NCI-H2196 treated with DMSO at 0.1 percent for 48 hours (cell line): ENCODE data around the gene LTBP4.
A peak's percentile ranks its signal among the peaks of the same experiment; 100 is the strongest.

ENCODE experiments used
- DNase-seq: peaks from one replicate; lab custom pipeline; 2025; ENCODE audit not compliant: unreplicated experiment; lab: John Stamatoyannopoulos, UW

LTBP4 gene

GRCh38 chr19:40609561-40610395, 8.6 kb downstream of the LTBP4 start:
- DNase-seq = peak; percentile 80

DNA sequence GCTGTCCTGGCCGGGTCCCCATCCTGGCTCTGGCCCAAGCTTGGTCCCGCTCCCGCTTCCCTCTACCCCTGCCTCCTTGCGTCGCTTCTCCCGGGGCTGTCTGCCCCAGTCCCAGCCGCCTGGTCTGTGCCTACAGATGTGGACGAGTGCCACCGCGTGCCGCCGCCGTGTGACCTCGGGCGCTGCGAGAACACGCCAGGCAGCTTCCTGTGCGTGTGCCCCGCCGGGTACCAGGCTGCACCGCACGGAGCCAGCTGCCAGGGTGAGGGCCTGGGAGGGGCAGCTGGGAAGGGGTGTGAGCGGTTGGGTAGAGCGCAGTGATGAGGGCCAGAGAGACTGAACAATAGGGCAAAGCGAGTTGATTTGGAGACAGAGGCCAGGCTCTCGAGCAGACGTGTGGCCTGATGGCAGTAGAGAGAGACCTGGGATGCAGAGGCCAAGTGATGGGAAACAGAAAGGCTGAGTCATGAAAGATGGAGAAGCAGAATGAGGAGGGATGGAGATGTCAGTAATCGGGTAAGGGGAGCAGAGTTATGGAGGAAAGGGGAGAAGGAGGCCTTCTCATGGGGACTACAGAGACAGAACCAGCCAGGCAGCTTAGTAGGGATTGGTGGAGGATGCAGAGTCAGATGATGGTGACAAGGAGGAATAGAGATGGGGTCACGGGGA, 9.4 kb downstream of the LTBP4 start:
- peak; percentile 21 for DNase-seq

GRCh38 chr19:40611096-40611495, 9.9 kb downstream of the LTBP4 start:
- DNase-seq = no peak

- DNase-seq = no peak
Observed at GRCh38 chr19:40611900-40612698, 10.9 kb downstream of the LTBP4 start.

GRCh38 chr19:40612831-40613689, 11.9 kb downstream of the LTBP4 start:
- peak; percentile 57 for DNase-seq

DNA sequence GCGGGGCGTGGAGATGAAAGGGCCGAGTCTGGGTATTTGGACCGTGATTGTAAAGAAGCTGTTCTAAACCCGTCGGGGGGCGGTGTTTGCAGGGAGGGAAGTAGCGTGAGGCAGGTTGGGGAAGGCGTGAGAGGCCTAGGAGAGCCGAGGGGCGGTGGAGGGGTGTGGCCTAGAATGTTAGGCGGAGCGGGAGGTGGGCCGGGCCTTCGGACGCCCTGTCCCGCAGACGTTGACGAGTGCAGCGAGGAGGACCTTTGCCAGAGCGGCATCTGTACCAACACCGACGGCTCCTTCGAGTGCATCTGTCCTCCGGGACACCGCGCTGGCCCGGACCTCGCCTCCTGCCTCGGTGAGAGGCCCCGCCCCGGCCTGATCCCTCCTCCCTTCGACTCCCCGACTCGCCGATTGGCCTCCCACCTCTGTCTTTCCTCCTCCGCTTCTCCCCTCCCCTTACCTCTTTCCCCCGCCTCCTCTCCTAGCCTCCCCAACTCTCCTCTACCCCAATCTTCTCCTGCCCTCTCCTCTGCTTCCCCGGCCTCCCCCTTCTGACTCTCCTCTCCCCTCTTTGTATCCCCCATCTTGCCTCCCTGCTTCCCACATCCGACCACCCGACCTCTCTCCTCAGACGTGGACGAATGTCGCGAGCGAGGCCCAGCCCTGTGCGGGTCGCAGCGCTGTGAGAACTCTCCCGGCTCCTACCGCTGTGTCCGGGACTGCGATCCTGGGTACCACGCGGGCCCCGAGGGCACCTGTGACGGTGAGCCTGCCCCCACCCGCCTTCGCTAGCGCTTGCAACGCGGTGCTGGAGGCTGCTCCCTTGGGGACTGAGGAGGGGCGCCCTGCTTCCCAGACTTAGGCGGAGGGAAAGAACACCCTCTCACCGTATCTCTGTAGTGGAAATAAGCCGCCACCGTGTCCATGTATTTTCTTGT, 12.8 kb downstream of the LTBP4 start:
- peak; percentile 97 for DNase-seq

DNA sequence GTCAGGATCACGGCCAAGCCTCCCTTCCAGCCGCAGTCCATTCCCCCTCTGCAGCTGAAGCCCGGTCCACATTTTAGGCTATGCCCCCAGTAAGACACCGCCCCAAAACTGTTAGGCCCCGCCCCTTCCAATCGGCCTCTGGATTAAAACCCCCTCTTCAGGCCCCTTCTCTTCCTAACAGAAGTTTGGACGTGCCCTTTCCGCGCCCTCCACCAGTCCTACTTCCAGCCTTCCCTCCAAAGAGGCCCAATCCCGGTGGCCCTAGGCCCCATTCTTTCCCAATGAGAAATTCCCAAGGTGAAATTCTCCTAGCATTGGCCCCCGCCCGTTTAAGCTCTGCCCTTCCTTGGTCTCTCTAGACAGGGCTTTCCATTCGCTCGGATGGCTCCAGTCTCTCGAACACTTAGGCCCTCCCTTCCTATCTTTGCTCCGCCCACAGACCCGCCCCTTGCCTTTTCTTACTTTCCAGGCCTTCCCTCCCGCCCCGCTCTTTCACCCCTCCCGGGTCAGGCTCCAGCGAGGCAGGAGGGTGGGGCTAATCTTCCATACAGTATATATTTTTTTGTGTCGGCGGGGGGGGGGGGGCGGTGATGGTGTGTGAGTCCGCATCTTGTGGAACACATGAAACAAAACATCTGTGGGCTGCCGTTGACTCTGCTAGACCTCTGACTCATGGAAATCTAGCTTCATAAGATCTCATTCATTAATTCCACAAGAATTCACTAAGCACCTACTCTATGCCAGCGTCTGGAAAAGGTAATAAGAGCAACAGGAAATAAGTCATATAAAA, 13.6 kb downstream of the LTBP4 start:
- peak; percentile 92 for DNase-seq

DNA sequence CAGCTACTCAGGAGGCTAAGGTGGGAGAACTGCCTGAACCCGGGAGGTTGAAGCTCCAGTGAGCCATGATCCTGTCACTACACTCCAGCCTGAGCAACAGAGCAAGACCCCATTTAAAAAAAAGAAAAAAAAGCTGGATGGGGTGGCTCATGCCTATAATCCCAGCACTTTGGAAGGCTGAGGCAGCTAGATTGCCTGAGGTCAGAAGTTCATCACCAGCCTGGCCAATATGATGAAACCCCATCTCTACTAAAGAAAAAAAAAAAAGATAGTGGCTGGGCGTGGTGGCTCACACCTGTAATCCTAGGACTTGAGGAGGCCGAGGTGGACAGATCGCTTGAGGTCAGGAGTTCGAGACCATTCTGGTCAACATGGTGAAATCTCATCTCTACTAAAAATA, 15.0 kb downstream of the LTBP4 start:
- no peak for DNase-seq

DNA sequence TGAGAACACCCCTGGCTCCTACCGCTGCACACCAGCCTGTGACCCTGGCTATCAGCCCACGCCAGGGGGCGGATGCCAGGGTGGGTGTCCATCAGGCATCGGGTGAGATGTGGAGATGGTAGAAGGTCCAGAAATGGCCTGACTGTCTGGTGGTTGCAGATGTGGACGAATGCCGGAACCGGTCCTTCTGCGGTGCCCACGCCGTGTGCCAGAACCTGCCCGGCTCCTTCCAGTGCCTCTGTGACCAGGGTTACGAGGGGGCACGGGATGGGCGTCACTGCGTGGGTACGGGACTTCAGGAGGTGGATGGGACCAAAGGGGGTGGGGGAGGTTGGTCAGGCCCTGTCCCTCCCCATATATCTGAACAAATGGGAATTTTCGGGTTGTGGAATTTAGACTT, 15.8 kb downstream of the LTBP4 start:
- DNase-seq = no peak

DNA sequence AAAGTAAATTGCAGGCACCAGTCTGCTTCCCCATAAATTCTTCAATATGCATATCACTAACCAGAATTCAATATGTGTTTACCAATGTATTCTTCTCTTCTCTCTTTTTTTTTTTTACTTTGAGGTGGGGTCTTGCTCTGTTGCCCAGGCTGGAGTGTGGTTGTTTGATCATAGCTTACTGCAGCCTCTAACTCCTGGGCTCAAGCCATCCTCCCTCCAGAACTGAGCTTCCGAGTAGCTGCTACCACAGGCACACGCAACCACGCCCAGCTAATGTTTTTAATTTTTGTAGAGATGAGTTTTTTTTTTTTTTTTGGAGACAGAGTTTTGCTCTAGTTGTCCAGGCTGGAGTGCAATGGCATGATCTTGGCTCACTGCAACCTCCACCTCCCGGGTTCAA, 16.8 kb downstream of the LTBP4 start:
- DNase-seq = no peak

GRCh38 chr19:40619333-40620160, 18.4 kb downstream of the LTBP4 start:
- no peak for DNase-seq

- DNase-seq = no peak
Observed at GRCh38 chr19:40620161-40620485, 19.0 kb downstream of the LTBP4 start.

DNA sequence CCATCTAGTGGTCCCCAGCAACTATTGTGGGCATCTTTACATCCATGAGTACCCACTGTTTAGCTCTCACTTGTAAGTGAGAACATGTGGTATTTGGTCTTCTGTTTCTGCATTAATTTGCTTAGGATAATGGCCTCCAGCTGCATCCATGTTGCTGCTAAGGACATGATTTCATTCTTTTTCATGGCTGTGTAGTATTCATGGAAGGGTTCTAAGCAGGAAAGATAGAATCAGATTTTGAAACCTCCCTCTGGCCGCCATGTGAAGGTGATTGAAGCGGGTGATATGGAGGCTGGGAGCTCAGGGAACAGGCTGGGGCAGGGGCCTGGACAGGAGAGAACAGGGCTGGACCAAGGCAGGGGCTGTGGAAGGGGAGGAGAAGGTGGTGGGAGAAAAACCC, 20.1 kb downstream of the LTBP4 start:
- DNase-seq = no peak

- no peak for DNase-seq
Observed at GRCh38 chr19:40621966-40622772, 21.0 kb downstream of the LTBP4 start.

DNA sequence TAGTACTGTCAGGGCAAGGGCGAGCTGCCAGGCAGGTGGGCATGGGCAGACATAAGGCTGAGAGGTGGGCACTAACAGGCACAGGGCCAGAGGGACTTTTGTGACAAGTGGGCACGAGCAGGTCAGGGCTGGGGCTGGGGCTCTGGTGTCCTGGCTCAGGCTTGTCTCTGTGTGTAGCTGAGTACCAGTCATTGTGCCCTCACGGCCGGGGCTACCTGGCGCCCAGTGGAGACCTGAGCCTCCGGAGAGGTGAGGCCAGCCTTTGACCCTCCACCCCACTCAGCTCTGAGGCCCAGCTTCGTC, 21.6 kb downstream of the LTBP4 start:
- DNase-seq = no peak

GRCh38 chr19:40623403-40624251, 22.5 kb downstream of the LTBP4 start:
- DNase-seq = peak; percentile 91
